ENCODE measurements around the gene MARK1. TPM values are rescaled to one million over a fixed set of nuclear protein-coding genes. Genes with fewer than 3 reads are reported as not detected.

MARK1 gene
- total RNA-seq, 4 donors from 2014 or later: 11.1 to 12.9 (median 11.9) TPM

GRCh38 chr1:220563564-220563963, 35.6 kb downstream of the MARK1 start:
- H3K36me3 ChIP-seq: no peaks in the 10 kb centered on the region
- TF ChIP-seq EP300 (IDR thresholded peaks at IDR 0.05) (no peak), POLR2A (IDR thresholded peaks at IDR 0.05) (no peak), CTCF (IDR thresholded peaks at IDR 0.05) (no peak)
- no peak overlapping the region for H3K27ac ChIP-seq
- DNase-seq (ENCODE audit: low spot score in 2 of 2): no peak
- no peak overlapping the region for H3K4me3 ChIP-seq
- no peaks in the 10 kb centered on the region for H3K27me3 ChIP-seq
- peaks cover 0 to 13% (median 2%) of the 10 kb centered on the region in 4 donors for H3K4me1 ChIP-seq
- 35 to 42% methylated on average over 1 of the region's 1 CpG for WGBS, 2 donors
- H3K9me3 ChIP-seq: no peaks in the 10 kb centered on the region

GRCh38 chr1:220564216-220564615, 36.3 kb downstream of the MARK1 start:
- Histone ChIP-seq H3K4me1 (peaks cover 0 to 13% (median 2%) of the 10 kb centered on the region in 4 donors), H3K4me3 (no peak overlapping the region), H3K27me3 (no peaks in the 10 kb centered on the region), H3K36me3 (no peaks in the 10 kb centered on the region), H3K27ac (no peak overlapping the region), H3K9me3 (no peaks in the 10 kb centered on the region)
- TF ChIP-seq POLR2A (IDR thresholded peaks at IDR 0.05): no peak
- no peak for TF ChIP-seq CTCF (IDR thresholded peaks at IDR 0.05)
- TF ChIP-seq EP300 (IDR thresholded peaks at IDR 0.05): no peak
- 81 to 82% methylated on average over 3 of the region's 3 CpGs for WGBS, 2 donors
- no peak for DNase-seq (ENCODE audit: low spot score in 2 of 2)

- no peaks in the 10 kb centered on the region for H3K9me3 ChIP-seq
- H3K4me3 ChIP-seq: no peak overlapping the region
- DNase-seq (ENCODE audit: low spot score in 2 of 2): no peak
- no peaks in the 10 kb centered on the region for H3K27me3 ChIP-seq
- no peaks in the 10 kb centered on the region for H3K36me3 ChIP-seq
- no peak overlapping the region for H3K27ac ChIP-seq
- TF ChIP-seq EP300 (IDR thresholded peaks at IDR 0.05): no peak
- TF ChIP-seq POLR2A (IDR thresholded peaks at IDR 0.05): no peak
- no peak for TF ChIP-seq CTCF (IDR thresholded peaks at IDR 0.05)
- peaks cover 0 to 13% (median 2%) of the 10 kb centered on the region in 4 donors for H3K4me1 ChIP-seq
Measured at GRCh38 chr1:220565670-220566069, 37.7 kb downstream of the MARK1 start.

- DNase-seq (ENCODE audit: low spot score in 2 of 2): no peak
- H3K4me1 ChIP-seq: peaks cover 0 to 13% (median 2%) of the 10 kb centered on the region in 4 donors
- H3K9me3 ChIP-seq: no peaks in the 10 kb centered on the region
- no peak overlapping the region for H3K4me3 ChIP-seq
- H3K27ac ChIP-seq: no peak overlapping the region
- TF ChIP-seq EP300 (IDR thresholded peaks at IDR 0.05) (no peak), POLR2A (IDR thresholded peaks at IDR 0.05) (no peak), CTCF (IDR thresholded peaks at IDR 0.05) (no peak)
- 96 to 97% methylated on average over 1 of the region's 1 CpG for WGBS, 2 donors
- no peaks in the 10 kb centered on the region for H3K27me3 ChIP-seq
- H3K36me3 ChIP-seq: no peaks in the 10 kb centered on the region
Measured at GRCh38 chr1:220566869-220567268, 38.9 kb downstream of the MARK1 start.

GRCh38 chr1:220572416-220572815, 44.5 kb downstream of the MARK1 start:
- 92 to 95% methylated on average over 5 of the region's 5 CpGs for WGBS, 2 donors
- no peak for DNase-seq (ENCODE audit: low spot score in 2 of 2)
- Histone ChIP-seq H3K27me3 (no peaks in the 10 kb centered on the region), H3K9me3 (peaks cover 0 to 32% (median 14%) of the 10 kb centered on the region in 4 donors), H3K27ac (no peak overlapping the region), H3K4me3 (no peak overlapping the region), H3K4me1 (no peaks in the 10 kb centered on the region), H3K36me3 (peaks cover 0 to 11% (median 0%) of the 10 kb centered on the region in 3 donors)
- TF ChIP-seq CTCF (IDR thresholded peaks at IDR 0.05) (no peak), POLR2A (IDR thresholded peaks at IDR 0.05) (no peak), EP300 (IDR thresholded peaks at IDR 0.05) (no peak)

Measured in tibial nerve (tissue), 4 donors.